Glutamatergic neuron (in vitro differentiated cells): ENCODE data around the gene CBLB. TPM values are rescaled to one million over a fixed set of nuclear protein-coding genes. Genes with fewer than 3 reads are reported as not detected.

ENCODE experiments used
- DNase-seq: peaks from one replicate; pipeline ENCODE4 v3.0.0; 2022
- H3K27ac Mint-ChIP-seq: one replicate; pipeline ENCODE4 v1.8.0; 2020; ENCODE audit warnings: mild to moderate bottlenecking, mixed read lengths, inconsistent platforms; ENCODE audit not compliant: unreplicated experiment
- H3K27me3 Mint-ChIP-seq: one replicate; pipeline ENCODE4 v1.8.0; 2020; ENCODE audit warnings: mild to moderate bottlenecking, moderate library complexity, mixed read lengths, inconsistent platforms; ENCODE audit not compliant: unreplicated experiment
- H3K36me3 Mint-ChIP-seq: one replicate; pipeline ENCODE4 v1.8.0; 2020; ENCODE audit warnings: mild to moderate bottlenecking, mixed read lengths, inconsistent platforms; ENCODE audit not compliant: unreplicated experiment
- H3K4me1 Mint-ChIP-seq: one replicate; pipeline ENCODE4 v1.8.0; 2020; ENCODE audit warnings: mild to moderate bottlenecking, low read depth, mixed read lengths, inconsistent platforms; ENCODE audit not compliant: unreplicated experiment
- H3K4me3 Mint-ChIP-seq: one replicate; pipeline ENCODE4 v1.8.0; 2020; ENCODE audit warnings: mild to moderate bottlenecking, mixed read lengths, inconsistent platforms; ENCODE audit not compliant: unreplicated experiment
- H3K9me3 Mint-ChIP-seq: one replicate; pipeline ENCODE4 v1.8.0; 2020; ENCODE audit warnings: mild to moderate bottlenecking, moderate library complexity, mixed read lengths, inconsistent platforms; ENCODE audit not compliant: unreplicated experiment
- CTCF ChIP-seq: fragments of 200-600 bp; sonication (generic); IDR thresholded peaks from one replicate; pipeline ENCODE4 v1.5.0; 2021; ENCODE audit not compliant: partially characterized antibody, unreplicated experiment
- total RNA-seq: library from RNA; stranded (reverse); fragmentation: NEBNext Ultra II Directional; extraction: Animal tissue kit (Norgen Biotek cat#: 25700); gene quantifications from one replicate; pipeline ENCODE4 v1.2.1, GENCODE V29; 2021; ENCODE audit not compliant: unreplicated experiment

The CBLB gene
- total RNA-seq, 1 donor from 2014 or later: 269 TPM

GRCh38 chr3:105868431-105868741 lies 426 bp downstream of the CBLB start:
- no peak for TF ChIP-seq CTCF
- DNase-seq: peak; percentile 76
- peak overlapping the region; percentile 99 for H3K4me3 Mint-ChIP-seq
- peaks cover 16% of the 10 kb centered on the region for H3K9me3 Mint-ChIP-seq
- peak overlapping the region; percentile 100 for H3K27ac Mint-ChIP-seq
- H3K4me1 Mint-ChIP-seq: peaks cover 23% of the 10 kb centered on the region
- H3K27me3 Mint-ChIP-seq: peaks cover 7% of the 10 kb centered on the region
- peaks cover 5% of the 10 kb centered on the region for H3K36me3 Mint-ChIP-seq

GRCh38 chr3:105867712-105868430 lies 941 bp downstream of the CBLB start:
- H3K27ac Mint-ChIP-seq: peak overlapping the region; percentile 97
- no peak for DNase-seq
- peaks cover 16% of the 10 kb centered on the region for H3K9me3 Mint-ChIP-seq
- peaks cover 5% of the 10 kb centered on the region for H3K36me3 Mint-ChIP-seq
- no peak for TF ChIP-seq CTCF
- peak overlapping the region; percentile 99 for H3K4me3 Mint-ChIP-seq
- peaks cover 7% of the 10 kb centered on the region for H3K27me3 Mint-ChIP-seq
- peaks cover 23% of the 10 kb centered on the region for H3K4me1 Mint-ChIP-seq

GRCh38 chr3:105866656-105867653 lies 1.9 kb downstream of the CBLB start:
- peak; percentile 20 for DNase-seq
- no peak for TF ChIP-seq CTCF
- peaks cover 7% of the 10 kb centered on the region for H3K27me3 Mint-ChIP-seq
- H3K36me3 Mint-ChIP-seq: peaks cover 5% of the 10 kb centered on the region
- H3K9me3 Mint-ChIP-seq: peaks cover 16% of the 10 kb centered on the region
- peak overlapping the region; percentile 99 for H3K4me3 Mint-ChIP-seq
- peak overlapping the region; percentile 97 for H3K27ac Mint-ChIP-seq
- peaks cover 23% of the 10 kb centered on the region for H3K4me1 Mint-ChIP-seq

- Mint-ChIP-seq H3K4me3 (peak overlapping the region; percentile 99), H3K27ac (peak overlapping the region; percentile 62), H3K36me3 (peaks cover 5% of the 10 kb centered on the region), H3K4me1 (peaks cover 23% of the 10 kb centered on the region), H3K9me3 (peaks cover 16% of the 10 kb centered on the region), H3K27me3 (peaks cover 7% of the 10 kb centered on the region)
- no peak for TF ChIP-seq CTCF
- no peak for DNase-seq
Observed at GRCh38 chr3:105865867-105866350, 2.9 kb downstream of the CBLB start.
